ENCODE results near the gene MAP3K14.

DNA sequence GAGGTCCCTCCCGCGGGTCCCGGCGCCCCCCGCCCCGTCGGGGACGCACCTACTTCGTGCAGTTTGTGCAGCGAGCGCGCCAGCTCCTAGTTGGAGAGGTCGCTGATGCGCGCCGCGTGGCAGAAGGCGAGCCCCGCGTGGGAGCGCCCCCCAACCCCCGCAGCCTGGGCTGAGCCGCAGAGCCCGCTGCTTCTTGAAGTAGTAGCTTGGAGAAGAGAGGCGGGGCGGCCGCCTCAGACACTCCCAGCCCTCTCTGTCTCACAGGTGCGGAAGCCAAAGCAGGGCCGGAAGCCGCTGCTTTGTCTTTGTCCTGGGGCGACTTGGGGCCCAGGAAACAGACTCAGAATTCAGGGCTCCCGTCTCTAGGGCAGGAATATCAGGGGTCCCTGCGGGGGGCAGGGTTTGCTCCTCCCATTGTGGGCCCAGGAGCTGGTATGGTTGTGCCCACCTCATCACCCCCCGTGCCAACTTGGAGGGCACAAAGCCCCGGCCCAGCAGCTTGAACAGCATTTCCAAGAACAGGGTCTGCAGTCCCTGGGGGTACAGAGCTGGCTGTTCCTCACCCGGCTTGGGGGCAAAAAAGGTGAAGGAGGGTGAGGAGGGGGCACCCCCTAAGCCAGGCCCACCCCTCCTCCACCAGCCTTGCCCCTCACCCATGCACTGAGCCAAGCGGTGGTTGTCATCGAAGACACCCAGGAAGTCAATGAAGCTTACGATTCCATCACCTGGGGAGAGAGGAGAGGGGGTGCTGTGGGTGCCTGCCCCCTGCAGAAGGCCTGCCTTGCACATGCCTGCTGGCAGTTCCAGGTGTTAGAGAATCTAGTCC, 68.5 kb downstream of the MAP3K14 start:
- TF ChIP-seq EZH2 (IDR thresholded peaks at IDR 0.05): no peak
- TF ChIP-seq POLR2AphosphoS5 (IDR thresholded peaks at IDR 0.05; ENCODE audit: borderline replicate concordance, low read depth, low read length): no peak
- TF ChIP-seq FOXP2 (optimal IDR thresholded peaks at IDR 0.05; ENCODE audit: control extremely low read depth, extremely low read length, insufficient read depth): no peak

Data from SK-N-MC (cell line).